Heart left ventricle (tissue), 16 donors: ENCODE measurements around the gene POLR3A. TPM values are rescaled to one million over a fixed set of nuclear protein-coding genes. Genes with fewer than 3 reads are reported as not detected.
A peak's percentile ranks its signal among the peaks of the same experiment; 100 is the strongest.

Experiments used
- ATAC-seq, 4 donors: fragments of 200-7000 bp; cut with Tn5 transposase; one replicate each; pipeline ENCODE4 v1.9.1; 2020 to 2022; ENCODE audit warnings: moderate library complexity in 4 of 4, mild to moderate bottlenecking in 3 of 4, moderate number of reproducible peaks in 1 of 4
- DNase-seq, 5 donors: peaks; one replicate each; pipeline ENCODE4 v3.0.0-alpha.2; 2020
- H3K27ac ChIP-seq, 12 donors: fragments of 200-600 bp; sonication (generic) in 4 of 12; one replicate each; pipeline versions ENCODE4 v1.5.0 to v1.8.0; 2016 to 2022; ENCODE audit warnings: mild to moderate bottlenecking in 2 of 12
- H3K27me3 ChIP-seq, 9 donors: fragments of 200-600 bp; sonication (generic) in 2 of 9; one replicate each; pipeline versions ENCODE4 v1.5.1 to v1.8.0; 2016 to 2022; ENCODE audit warnings: mild to moderate bottlenecking in 3 of 9
- H3K36me3 ChIP-seq, 9 donors: fragments of 200-600 bp; sonication (generic) in 2 of 9; one replicate each; pipeline versions ENCODE4 v1.5.0 to v1.8.0; 2018 to 2022; ENCODE audit warnings: mild to moderate bottlenecking in 2 of 9
- H3K4me1 ChIP-seq, 12 donors: fragments of 200-600 bp; sonication (generic) in 4 of 12; one replicate each; pipeline versions ENCODE4 v1.5.0 to v1.8.0; 2016 to 2022; ENCODE audit warnings: mild to moderate bottlenecking in 3 of 12
- H3K4me3 ChIP-seq, 12 donors: fragments of 200-600 bp; sonication (generic) in 4 of 12; one replicate each; pipeline versions ENCODE4 v1.5.0 to v1.8.0; 2017 to 2022; ENCODE audit warnings: mild to moderate bottlenecking in 9 of 12, moderate library complexity in 4 of 12
- H3K9me3 ChIP-seq, 12 donors: fragments of 200-600 bp; sonication (generic) in 4 of 12; one replicate each; pipeline versions ENCODE4 v1.5.0 to v1.8.0; 2016 to 2022; ENCODE audit warnings: mild to moderate bottlenecking in 1 of 12
- POLR2A ChIP-seq, 2 donors: fragments of 450-650 bp; IDR thresholded peaks; one replicate each; pipeline ENCODE4 v1.6.1; 2017; ENCODE audit warnings: antibody characterized with exemption in 2 of 2, mild to moderate bottlenecking in 2 of 2, moderate library complexity in 2 of 2
- WGBS, 4 donors: extraction: QIAGEN DNeasy Blood & Tissue Kit in 2 of 4; methylation state at CpG; one replicate each; pipeline versions ENCODE4 v1.1.5 to v1.1.7; 2013 to 2018; 5-methylcytosine and 5-hydroxymethylcytosine counted together
- intact Hi-C, 10 donors: fragments of 100-400 bp; cut with DNase I; formaldehyde crosslinking; loops; one replicate each; pipeline versions ENCODE4 v1.11.1 to v1.14.2; 2022
- polyA plus RNA-seq, 2 donors: library from polyadenylated mRNA; stranded (reverse); fragments of 200-250 nt; gene quantifications; one replicate each; pipeline ENCODE4 v1.2.3, GENCODE V29; 2013
- total RNA-seq, 9 donors: library from RNA; depleted of rRNA in 2 of 9; stranded (reverse); fragments of >200 nt in 2 of 9; fragmentation: NEBNext Ultra II Directional in 3 of 9; extraction: Animal tissue kit (Norgen Biotek cat#: 25700) in 3 of 9; gene quantifications; one replicate each; pipeline versions ENCODE4 v1.1.0 to v1.2.4, GENCODE V29; 2016 to 2023
- TF ChIP-seq, protein P1 (sequence below), 12 donors: fragments of 200-600 bp; sonication (generic) in 4 of 12; IDR thresholded peaks; one replicate each; pipeline versions ENCODE4 v1.5.0 to v1.8.0; 2018 to 2022; ENCODE audit warnings: antibody characterized with exemption in 12 of 12, mild to moderate bottlenecking in 5 of 12
- donor health status: ischemic (EF 13 %, LVEDD 7.1; RV severe dilation, severe dysfunction).
- donor health status: healthy with polysubstance abuse.
- donor health status: DM: no; HTN: yes; CAD: no.
- donor health status: DM: no; HTN: no; CAD: no.
- donor health status: ischemic (EF 25% LVEDD 6.9; RV normal size, moderate dysfunction).
- donor health status: ischemic (EF 25% LVEDD 5.7; RV mildly dilated, moderate dysfunction).
- donor health status: healthy.
- donor health status: DM: yes; HTN: yes; CAD: no.
- donor health status: ischemic (EF 35%, LVEDD 5.7; RV mildly dilated, moderate dysfunction).
- donor health status: nonischemic (EF 11% LVEDD 7.7; RV severe dilation, severe dysfunction).
- donor health status: DM: yes; HTN: yes; CAD: no.
- donor health status: PGD.
- donor health status: ischemic (EF 29% LVEDD 5.4; RV normal size, mild dysfunction).
- donor health status: nonischemic (EF 23%, LVEDD 6.1; RV moderate dilation, normal function).

The POLR3A gene
- total and polyA plus RNA-seq, 11 donors, result 3.8 to 12.9 (median 8.9) TPM

GRCh38 chr10:77946084-77946483 is 83.2 kb downstream of the POLR3A start:
- Histone ChIP-seq H3K27ac (no peak overlapping the region), H3K27me3 (no peaks in the 10 kb centered on the region), H3K9me3 (peaks cover 0 to 13% (median 4%) of the 10 kb centered on the region in 12 donors), H3K36me3 (no peaks in the 10 kb centered on the region), H3K4me3 (no peak overlapping the region), H3K4me1 (peaks cover 0 to 7% (median 0%) of the 10 kb centered on the region in 12 donors)
- intact Hi-C loops, result no loop called here
- ATAC-seq (no peak), DNase-seq (no peak)
- 49 to 56% (median 52%) methylated on average over 2 of the region's 2 CpGs for WGBS, 4 donors
- TF ChIP-seq, protein P1, sequence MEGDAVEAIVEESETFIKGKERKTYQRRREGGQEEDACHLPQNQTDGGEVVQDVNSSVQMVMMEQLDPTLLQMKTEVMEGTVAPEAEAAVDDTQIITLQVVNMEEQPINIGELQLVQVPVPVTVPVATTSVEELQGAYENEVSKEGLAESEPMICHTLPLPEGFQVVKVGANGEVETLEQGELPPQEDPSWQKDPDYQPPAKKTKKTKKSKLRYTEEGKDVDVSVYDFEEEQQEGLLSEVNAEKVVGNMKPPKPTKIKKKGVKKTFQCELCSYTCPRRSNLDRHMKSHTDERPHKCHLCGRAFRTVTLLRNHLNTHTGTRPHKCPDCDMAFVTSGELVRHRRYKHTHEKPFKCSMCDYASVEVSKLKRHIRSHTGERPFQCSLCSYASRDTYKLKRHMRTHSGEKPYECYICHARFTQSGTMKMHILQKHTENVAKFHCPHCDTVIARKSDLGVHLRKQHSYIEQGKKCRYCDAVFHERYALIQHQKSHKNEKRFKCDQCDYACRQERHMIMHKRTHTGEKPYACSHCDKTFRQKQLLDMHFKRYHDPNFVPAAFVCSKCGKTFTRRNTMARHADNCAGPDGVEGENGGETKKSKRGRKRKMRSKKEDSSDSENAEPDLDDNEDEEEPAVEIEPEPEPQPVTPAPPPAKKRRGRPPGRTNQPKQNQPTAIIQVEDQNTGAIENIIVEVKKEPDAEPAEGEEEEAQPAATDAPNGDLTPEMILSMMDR (IDR thresholded peaks at IDR 0.05), result no peak
- no peak for TF ChIP-seq POLR2A (IDR thresholded peaks at IDR 0.05)

DNA sequence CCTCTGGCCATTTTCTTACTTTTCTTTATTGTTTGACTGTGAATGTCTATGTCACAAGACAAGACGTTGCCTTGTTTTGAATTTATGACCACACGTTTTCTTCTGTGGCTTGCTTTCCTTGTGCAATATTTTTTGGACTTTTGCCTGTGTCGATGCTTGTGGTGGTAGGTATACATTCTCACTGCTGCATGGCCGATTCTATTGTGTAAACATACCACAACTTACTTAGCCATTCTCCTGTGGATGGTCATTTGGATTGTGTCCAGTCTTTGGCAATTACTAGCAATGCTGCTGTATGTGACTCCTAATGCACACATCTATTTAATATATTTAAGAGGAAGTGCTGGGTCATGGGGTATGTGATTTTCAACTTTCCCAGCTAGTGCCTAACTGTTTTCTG is 84.8 kb downstream of the POLR3A start:
- Histone ChIP-seq H3K27me3 (no peaks in the 10 kb centered on the region), H3K9me3 (no peaks in the 10 kb centered on the region), H3K4me3 (no peak overlapping the region), H3K27ac (no peak overlapping the region), H3K36me3 (no peaks in the 10 kb centered on the region), H3K4me1 (peaks cover 0 to 12% (median 1%) of the 10 kb centered on the region in 12 donors)
- TF ChIP-seq, protein P1 (IDR thresholded peaks at IDR 0.05), result no peak
- no peak for TF ChIP-seq POLR2A (IDR thresholded peaks at IDR 0.05)
- WGBS, 4 donors, result 64 to 77% (median 76%) methylated on average over 4 of the region's 4 CpGs
- intact Hi-C loops, result no loop called here
- DNase-seq (no peak), ATAC-seq (no peak)

DNA sequence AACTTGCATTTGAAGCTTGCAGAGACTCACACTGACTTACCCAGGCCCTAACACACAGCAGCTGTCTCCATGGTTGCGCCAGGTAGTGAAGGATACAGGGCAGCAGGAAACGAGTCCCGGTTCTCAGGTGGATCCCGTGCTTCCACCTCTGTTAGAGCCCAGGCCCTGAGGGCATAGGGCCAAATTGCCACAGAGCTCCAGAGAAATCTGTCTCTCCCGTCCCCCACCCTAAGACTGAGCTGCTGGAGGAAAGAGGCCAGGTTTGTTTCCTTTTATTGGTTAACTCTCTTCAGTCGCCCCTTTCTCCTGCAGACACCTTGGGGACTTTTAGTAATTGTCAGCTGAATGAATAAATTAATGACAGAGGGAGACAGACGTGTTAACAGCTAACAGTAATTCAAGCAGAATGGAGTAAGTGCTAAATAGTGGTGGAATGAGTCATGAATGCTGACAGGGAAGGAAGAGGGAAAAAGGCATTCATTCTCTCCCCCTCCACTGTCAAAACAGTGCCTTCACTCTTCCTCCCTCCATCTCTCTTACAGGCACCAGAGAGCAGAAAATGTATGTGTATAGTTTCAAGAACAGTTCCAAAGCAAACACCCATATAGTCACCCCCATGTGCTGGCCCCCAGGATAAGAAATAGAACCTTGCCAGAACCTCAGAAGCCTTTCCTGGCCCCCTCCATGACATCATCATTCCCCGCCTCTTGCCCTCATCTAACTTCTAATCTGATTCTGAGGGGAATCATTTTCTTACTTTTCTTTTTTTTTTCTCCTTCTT is 86.0 kb downstream of the POLR3A start:
- DNase-seq, result no peak
- Histone ChIP-seq H3K27ac (no peak overlapping the region), H3K36me3 (no peaks in the 10 kb centered on the region), H3K4me1 (peaks cover 0 to 15% (median 4%) of the 10 kb centered on the region in 12 donors), H3K27me3 (no peaks in the 10 kb centered on the region), H3K4me3 (no peak overlapping the region), H3K9me3 (no peaks in the 10 kb centered on the region)
- ATAC-seq, result peak; percentile 18 to 91 (median 62)
- intact Hi-C loops, result loop anchor here in 1 of 10 donors (1.0 kb wide), 1 partner anchor 15 kb away; no protein-coding TSS in a partner anchor
- TF ChIP-seq POLR2A (IDR thresholded peaks at IDR 0.05), result no peak
- TF ChIP-seq, protein P1 (IDR thresholded peaks at IDR 0.05), result no peak
- WGBS, 4 donors, result 40 to 58% (median 53%) methylated on average over 6 to 8 of the region's 8 CpGs

DNA sequence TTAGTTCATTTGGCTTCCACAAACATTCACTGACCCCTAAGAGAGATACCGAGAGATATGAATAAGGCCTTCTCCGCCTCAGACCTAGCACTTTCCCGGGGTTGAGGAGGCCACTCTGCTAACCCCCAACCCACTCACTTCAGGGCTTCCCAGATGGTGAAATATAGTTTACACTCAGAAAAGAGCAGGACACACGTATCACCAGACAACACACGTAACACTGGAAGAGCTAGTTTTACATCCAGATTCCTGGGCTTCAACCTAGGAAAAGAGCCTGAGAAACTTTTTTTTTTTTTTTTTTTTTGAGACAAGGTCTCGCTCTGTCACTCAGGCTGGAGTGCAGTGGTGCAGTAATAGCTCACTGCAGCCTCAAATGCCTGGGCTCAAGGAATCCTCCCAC is 87.5 kb downstream of the POLR3A start:
- H3K27ac ChIP-seq, result no peak overlapping the region
- no peak for TF ChIP-seq POLR2A (IDR thresholded peaks at IDR 0.05)
- no peak for DNase-seq
- no peak overlapping the region for H3K4me3 ChIP-seq
- no peaks in the 10 kb centered on the region for H3K27me3 ChIP-seq
- no peak for ATAC-seq
- intact Hi-C loops, result no loop called here
- no peaks in the 10 kb centered on the region for H3K36me3 ChIP-seq
- H3K4me1 ChIP-seq, result peaks cover 0 to 15% (median 4%) of the 10 kb centered on the region in 12 donors
- 90 to 94% (median 91%) methylated on average over 6 of the region's 6 CpGs for WGBS, 4 donors
- H3K9me3 ChIP-seq, result no peaks in the 10 kb centered on the region
